Measurements from ENCODE around the gene RAB38.

Gene RAB38

DNA sequence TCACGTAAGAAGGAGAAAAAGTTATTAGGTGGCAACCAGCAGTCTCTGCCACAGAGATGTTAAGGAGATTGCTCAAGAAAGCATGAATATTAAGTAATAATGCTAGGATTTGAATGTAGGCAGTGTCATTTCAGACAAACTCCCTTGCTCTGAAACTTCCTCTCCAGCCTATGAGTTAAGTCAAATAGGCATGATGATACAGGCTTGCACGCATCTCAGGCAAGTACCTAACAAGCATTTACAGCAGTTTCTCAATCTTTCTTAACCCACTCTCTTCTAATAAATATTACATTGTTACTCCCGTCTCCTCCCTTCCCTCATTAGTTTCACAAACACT is 72.7 kb downstream of the RAB38 start:
- no peak for DNase-seq

DNA sequence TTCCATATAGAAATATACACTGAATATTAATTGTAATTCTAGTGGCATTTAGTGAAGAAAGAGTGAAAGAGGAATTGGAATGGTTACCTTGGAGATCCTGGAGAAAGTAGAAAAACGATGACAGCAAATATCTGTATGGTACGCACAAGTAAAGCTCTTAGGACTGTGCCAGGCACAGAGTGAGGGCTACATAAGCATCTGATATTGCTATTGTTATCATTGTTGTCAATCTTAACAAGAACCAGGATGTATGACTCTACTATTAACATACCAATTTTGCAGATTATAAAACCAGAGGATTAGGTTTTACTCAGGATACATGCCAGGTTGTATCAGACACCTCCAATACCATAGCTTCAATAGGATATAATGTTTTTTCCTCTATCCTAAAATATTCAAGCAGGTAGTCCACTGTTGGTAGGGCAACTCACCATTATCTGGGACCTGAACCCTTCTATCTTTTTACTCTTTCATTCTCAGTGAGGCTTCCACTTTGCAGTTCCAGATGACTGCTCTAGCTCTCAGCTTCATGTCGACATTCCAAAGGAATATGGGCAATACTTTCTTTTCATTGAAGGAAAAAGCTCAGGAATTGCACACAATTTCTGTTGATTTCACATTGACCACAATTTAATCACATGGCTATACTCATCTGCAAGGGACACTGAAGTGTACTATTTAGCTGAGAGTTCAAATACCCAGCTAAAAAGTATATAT is 73.2 kb downstream of the RAB38 start:
- no peak for DNase-seq

DNA sequence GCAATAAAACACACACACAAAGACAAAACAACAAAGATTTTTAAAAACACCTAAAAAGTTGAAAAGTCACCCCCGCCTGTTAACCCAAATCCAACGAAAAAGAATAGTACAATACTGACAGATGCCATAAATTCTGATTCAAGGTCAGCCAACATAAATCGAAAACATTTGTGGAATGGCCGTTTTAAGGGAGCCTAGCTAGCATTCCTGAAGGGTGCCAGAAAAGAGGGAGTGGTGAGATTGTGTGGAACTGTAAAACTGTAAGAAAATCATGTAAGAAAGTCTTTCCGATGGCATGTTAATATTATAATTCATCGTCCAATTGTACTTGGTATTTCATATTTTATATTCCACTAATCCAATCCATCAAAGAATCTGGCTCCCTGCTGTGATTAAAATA is 75.1 kb downstream of the RAB38 start:
- DNase-seq: no peak

DNA sequence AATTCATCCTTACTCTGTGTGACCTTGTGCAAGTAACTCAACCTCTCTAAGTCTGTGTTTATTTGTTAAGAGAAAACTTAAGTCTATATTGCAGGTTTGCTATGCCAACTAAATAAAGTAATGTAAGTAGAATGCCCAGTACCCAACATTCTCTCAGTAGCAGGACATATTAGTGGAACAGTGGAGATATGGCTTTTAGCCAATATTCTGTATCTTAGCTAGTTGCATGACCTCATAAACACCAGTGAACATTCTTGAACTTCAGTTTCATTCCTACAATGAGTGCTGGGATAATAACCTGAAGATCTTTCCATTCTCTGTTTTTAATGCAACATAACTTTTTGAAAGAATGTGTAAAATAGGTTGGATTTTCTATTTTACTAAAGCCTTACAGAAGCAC is 77.0 kb downstream of the RAB38 start:
- DNase-seq: no peak

DNA sequence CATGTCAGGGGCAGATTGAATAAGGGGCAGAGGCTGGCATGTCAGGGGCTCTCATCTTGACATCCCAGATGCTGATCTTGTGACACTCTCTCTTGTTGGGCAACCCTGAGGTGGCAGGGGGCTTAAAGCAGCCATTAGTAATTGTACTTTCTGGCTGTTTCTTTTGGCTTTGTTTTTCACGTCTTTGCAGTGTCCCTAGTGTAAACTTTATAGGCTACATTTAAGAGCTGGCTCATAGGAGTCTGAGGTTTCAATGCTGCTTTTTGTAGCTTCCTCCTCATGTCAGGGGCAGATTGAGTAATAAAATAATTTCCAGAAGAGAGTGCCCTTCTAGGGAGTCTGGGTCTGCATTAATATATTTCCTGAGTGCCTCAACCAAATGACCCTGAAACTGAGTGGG is 86.1 kb downstream of the RAB38 start:
- DNase-seq: no peak

DNA sequence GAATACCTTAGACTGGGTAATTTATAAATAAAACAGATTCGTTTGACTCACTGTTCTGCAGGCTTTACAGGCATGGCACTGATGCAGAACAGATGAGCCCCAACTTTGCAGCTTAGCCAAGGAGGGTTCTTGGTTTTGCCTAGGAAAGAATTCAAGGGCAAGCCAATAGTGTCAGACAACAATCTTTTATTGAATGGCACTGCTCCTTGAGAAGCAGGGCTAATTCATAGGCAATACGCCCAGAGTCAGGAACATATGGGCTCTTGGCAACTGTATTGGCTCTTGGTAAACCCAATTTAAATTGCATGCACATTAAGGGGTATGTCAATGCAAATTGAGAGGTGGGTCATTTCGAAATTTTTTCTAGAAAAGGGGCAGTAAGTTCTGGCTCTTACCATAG is 87.9 kb downstream of the RAB38 start:
- no peak for DNase-seq

DNA sequence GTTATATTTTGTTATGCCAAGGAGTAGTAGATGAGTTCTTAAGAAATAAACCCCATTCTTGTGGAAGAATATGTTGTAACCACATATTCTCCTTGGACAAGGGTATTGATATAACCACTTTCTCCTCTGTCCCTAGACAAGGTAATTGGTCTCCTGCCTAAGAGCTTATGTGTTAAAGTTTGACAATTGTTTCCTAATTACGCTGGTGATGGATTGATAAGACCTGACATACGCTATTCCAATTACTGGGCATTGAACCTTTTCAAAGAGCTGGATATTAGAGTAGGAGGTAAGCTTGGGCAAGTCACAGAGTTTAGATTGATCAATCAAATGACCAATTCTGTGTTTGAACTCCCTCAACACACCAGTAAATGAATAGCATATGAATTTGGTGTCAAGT is 88.9 kb downstream of the RAB38 start:
- no peak for DNase-seq

DNA sequence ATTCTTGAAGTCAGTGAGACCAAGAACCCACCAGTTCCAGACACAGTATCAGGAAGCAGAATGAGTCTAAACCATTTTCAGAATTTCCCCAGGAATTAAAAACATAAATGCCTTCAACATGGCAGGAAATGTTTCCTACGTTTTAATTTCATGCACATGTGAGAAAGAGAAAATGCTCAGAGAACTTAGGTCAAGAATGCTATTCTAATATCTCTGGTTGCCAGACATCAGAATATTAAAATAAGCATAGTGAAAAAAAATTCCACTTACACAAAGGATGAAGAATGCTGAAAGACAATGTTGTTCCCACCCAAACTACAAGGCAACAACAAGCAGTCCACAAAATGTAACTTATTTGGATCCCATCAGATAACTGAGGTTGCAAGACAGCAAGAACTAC is 104.8 kb downstream of the RAB38 start:
- DNase-seq: no peak

DNA sequence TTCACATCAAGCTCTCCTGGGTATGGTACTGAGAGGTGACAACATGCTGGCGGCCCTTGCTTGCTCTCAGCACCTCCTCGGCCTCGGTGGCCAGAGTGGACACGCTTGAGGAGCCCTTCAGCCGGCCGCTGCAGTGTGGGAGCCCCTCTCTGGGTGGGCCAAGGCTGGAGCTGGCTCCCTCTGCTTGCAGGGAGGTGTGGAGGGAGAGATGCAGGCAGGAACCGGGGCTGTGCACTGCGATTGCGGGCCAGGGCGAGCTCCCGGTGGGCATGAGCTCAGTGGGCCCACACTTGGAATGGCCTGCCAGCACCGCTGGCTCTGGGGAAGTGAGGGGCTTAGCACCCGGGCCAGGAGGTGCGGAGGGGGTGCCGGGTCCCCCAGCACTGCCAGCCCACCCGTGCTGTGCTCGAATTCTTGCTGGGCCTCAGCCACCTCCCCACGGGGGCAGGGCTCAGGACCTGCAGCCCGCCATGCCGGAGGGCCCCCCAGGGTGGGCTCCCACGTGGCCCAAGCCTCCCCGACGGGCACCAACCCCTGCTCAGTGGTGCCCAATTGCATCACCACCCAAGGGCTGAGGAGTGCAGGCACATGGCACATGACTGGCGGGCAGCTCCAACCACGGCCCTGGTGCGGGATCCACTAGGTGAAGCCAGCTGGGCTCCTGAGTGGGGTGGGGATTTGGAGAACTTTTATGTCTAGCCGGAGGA is 106.2 kb downstream of the RAB38 start:
- DNase-seq: no peak

DNA sequence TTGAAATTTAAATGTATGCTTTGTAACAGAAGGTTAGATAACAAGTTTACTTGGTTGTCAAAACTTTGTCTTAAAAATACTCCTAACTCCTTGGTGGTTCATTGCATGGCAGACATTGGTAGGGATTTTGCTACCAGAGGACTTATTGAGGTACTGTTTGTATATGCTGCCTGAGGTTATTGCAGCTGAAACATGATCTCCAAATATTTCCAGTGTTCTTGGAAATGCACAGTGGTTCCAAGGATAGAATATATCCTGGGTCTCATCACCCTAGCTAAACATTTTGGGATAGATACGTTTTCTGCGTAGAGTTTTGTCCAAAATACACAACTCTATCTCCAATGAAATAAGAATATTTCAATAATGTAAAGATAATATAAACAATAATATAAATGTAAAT is 109.2 kb downstream of the RAB38 start:
- DNase-seq: no peak

DNA sequence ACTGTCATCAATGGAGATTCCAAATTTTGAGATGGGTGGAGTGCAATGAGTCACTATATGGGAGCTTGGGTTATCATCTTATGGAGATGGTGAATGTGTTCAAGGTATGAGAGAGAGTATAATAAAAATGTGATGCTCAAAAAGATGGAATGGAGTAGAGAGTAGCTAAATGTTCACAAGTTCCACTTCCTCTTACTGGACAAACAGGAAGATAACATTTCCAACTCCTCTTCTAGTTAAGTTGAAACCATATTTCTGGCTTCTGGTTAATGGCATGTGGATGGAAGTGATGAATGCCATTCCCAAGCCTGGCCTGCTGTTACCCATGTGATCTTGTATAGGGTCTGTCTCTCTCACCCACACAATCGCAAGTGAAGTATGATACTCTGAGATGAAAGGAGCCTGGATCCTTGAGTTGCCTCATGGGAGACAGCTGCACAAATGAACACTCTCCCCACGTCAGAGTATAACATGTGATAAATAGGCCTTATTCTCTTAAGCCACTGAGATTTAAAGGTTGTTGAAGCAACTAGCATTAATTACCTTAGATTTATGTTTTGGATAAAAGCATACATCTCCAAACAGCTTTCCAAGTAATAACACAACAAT is 111.0 kb downstream of the RAB38 start:
- DNase-seq: no peak
